GM19397 (cell line): ENCODE data around the gene DEFB131A.
"Not testable (repeated sequence)": the region's sequence is repeated elsewhere in the genome, so short reads cannot be mapped to it uniquely, and the experiment has no call there.

Experiments
- ATAC-seq: cut with Tn5 transposase; IDR thresholded peaks from one replicate; pipeline ENCODE4 v1.9.1; 2021; ENCODE audit warnings: mild to moderate bottlenecking, moderate library complexity; ENCODE audit not compliant: unreplicated experiment

DEFB131A gene

DNA sequence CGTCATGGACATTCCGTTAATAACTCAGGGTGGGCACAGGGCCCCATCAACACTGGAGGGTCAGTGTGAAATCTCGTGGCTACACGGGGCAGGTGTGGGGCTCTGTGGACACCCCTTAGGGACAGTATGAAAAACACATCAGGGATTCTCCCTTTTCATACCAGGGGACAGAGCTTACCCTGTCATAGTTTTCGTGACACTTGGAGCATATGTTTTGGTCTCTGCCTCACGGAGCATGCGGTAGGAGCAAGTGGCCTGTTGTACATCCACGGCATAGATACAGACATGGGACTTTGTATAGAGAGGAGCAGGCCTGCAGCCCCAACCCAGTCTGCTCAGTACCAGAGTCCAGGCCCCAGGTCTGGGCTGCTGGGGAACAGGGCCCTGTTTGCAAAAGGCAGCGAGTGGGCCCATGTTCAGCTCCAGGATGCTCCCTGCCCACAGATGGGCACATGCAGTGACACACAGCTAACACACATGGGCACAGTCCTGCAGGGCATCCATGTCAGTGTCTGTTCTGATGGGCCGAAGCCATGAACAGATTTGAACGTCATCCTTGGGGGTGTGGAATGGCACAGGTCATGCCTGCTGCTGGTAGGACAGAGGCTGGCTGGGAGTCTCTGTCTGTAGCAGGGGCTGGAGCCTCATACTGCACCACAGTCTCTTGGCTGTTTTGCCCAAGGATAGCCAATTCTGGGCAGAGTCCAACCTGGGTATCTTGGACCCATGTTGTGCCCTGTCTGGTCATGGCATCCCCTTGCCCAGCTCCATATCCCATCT, 50.2 kb downstream of the DEFB131A start:
- not testable (repeated sequence) for ATAC-seq

DNA sequence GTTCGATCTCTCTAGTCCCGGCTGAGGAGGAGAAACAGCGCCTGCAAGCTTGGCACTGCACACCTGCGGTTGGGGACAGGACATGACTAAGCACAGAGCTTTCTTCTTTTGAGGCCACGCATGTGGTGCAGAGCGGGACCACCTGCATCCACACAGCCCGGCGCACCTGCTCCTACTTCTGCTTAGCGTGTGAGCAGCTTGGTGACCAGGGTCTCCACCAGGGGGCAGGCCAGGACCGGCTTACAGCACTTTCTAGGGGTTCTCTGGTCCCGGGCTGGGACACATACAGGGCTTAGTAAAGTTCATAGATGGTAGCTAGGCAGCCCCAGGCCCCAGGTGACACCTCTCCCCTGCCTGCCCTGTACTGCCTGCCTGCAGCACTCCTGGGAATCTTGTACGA, 51.2 kb downstream of the DEFB131A start:
- ATAC-seq: not testable (repeated sequence)

DNA sequence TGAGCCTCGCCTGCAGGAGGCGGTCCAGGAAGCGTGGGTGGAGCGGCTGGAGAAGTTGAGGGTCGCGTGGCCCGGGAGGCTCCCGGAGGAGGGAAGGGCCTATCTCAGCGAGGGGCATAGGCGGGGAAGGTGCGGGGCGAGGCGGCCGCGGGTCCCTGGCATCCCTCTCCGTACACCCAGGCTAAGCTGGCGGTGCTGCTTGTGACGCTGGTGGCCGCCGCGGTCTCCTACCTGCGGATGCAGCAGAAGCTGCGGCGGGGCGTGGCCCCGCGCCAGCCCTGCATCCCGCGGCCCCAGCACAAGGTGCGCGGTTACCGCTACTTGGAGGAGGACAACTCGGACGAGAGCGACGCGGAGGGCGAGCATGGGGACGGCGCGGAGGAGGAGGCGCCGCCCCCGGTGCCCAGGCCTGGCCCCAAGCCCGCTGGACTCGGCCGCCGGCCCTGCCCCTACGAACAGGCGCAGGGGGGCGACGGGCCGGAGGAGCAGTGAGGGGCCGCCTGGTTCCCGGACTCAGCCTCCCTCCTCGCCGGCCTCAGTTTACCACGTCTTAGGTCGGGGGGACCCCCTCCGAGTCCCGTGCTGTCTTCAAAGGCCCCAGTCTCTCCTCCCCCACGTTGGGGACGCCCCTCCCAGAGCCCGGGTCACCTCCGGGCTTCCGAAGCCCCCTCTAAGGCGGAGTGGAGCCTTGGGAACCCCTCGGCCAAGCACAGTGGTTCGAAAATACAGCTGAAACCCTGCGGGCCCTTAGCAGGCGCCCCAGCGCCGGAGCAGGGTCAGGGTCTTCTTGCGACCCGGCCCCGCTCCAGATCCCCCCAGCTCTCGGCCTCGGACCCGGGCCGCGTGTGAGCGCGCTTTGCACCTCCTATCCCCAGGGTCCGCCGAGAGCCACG, 53.6 kb downstream of the DEFB131A start:
- ATAC-seq: not testable (repeated sequence)

DNA sequence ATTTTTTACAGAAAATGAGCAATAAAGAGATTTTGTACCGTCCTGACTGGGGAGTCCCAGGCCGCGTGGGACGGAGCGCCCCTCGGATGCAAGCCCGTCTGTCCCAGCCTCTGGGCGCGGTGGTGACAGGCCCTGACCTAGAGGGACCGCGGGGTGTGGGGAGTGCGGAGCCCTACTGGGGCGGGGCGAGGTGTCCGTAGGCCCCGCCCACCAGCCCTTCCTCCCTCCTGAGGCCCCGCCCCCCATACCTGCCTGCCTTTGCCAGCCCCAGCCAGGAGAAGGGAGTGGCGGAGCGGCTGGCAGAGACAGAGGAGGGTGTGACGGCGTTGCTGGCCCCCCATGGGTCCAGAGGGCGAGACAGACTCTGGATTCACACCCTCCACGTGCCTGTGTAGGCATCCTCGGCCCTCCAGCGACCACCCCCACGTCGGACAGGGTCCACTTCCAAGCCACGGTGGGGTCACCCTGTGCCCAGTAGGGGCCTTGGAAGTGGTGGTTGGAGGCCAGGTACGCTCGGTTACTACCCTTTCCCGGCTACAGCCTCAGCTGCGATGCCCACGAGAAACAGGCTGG, 54.3 kb downstream of the DEFB131A start:
- not testable (repeated sequence) for ATAC-seq

DNA sequence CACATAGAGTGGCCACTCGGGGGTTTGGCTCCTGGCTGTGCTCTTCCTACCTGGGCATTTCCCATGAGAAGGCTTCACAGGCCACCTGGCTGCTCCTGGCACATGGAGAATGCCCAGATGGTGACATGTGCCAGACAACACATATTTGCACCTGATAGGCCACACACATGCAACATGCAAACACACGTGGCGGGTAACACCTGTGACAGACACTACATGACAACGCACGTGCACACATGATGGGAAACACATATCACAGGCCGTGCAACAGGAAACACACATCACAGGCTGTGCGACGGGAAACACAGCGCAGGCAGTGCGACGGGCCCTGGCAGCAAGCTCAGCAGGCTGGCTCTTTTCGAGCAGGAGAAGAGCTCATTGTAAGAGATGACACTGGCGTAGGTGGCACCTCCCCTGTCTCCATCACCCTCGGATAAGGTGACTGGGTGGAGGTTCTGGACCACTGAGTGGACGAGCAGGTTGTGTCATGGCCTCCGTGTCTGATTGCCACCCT, 55.8 kb downstream of the DEFB131A start:
- ATAC-seq: not testable (repeated sequence)
